ENCODE data around the gene XIRP2.

DNA sequence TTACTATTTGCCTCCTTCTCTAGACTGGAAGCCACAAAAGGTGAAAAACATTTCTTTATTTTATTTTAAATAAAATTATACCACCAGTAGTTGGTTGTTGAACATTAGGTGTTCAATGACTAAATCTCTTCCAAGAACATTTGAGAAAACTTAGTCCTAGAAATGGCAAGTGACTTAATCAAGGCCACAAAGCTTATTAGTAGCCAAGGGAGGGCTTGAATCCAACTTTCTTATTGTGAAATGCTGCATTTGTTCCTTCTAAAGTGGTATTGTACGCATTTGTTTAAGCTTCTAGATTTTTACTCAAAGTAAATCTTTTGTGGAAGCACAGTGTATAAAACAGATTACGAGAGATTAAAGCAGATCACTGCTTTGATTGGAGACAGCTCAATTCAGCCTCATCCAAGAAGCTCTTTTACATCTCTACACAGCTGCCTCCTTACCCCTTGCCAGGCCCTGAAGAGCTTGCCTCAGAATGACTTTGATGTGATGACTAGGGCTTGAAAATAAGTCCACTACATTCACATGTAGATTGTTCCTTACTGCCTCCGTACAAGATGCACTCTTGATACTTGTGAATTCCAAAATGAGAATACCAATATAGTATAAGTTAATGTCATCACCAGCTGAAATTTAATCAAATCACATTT, 244.8 kb downstream of the XIRP2 start:
- TF ChIP-seq, protein P1, sequence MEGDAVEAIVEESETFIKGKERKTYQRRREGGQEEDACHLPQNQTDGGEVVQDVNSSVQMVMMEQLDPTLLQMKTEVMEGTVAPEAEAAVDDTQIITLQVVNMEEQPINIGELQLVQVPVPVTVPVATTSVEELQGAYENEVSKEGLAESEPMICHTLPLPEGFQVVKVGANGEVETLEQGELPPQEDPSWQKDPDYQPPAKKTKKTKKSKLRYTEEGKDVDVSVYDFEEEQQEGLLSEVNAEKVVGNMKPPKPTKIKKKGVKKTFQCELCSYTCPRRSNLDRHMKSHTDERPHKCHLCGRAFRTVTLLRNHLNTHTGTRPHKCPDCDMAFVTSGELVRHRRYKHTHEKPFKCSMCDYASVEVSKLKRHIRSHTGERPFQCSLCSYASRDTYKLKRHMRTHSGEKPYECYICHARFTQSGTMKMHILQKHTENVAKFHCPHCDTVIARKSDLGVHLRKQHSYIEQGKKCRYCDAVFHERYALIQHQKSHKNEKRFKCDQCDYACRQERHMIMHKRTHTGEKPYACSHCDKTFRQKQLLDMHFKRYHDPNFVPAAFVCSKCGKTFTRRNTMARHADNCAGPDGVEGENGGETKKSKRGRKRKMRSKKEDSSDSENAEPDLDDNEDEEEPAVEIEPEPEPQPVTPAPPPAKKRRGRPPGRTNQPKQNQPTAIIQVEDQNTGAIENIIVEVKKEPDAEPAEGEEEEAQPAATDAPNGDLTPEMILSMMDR (conservative IDR thresholded peaks at IDR 0.05; ENCODE audit: low read depth, low read length) = no peak
- TF ChIP-seq POLR2A (IDR thresholded peaks at IDR 0.05; ENCODE audit: low read depth, low read length) = no peak
- no peak for TF ChIP-seq SMC3 (IDR thresholded peaks at IDR 0.05; ENCODE audit: low read depth, low read length)
